Neural progenitor cell (in vitro differentiated cells): ENCODE data around the gene NXNL1.

ENCODE experiments used
- EZH2 ChIP-seq: fragments of 200-600 bp; sonication (generic); IDR thresholded peaks from 2 replicates; pipeline ENCODE4 v1.6.1; 2017; ENCODE audit warnings: antibody characterized with exemption, mild to moderate bottlenecking, moderate library complexity
- TF ChIP-seq, protein P1 (sequence below): fragments of 200-600 bp; sonication (generic); IDR thresholded peaks from 2 replicates; pipeline ENCODE4 v1.5.1; 2017; ENCODE audit warnings: antibody characterized with exemption, mild to moderate bottlenecking

DNA sequence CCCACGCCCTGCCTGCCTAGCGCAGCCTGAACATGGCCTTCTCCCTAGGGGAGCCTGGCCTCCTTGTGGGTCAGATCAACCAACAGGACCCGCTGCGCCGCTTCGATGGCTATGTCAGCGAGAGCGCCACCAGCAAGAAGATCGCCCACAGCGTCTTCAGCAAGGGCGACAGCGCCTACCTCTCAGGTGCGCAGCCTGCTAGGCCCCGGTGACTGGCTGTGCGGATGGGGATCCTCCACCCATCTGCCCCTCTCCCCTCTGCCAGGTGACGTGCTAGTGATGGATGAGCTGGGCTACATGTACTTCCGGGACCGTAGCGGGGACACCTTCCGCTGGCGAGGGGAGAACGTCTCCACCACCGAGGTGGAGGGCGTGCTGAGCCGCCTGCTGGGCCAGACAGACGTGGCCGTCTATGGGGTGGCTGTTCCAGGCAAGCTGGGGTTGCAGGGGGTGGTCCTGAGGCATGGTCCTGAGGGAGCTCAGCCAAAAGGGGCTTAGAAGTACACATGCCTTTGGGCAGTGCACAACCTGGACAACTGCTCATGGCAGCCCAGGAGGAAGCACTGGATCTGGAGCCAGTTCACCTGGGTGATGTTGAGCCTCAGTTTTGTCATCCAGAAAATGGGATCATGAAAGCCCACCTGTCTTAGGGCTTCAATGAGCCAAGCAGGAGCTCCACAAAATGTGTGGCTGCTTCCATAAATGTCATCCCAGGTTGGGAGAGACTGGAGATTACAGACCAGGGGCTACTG lies 39.9 kb upstream of the NXNL1 start:
- TF ChIP-seq, protein P1, sequence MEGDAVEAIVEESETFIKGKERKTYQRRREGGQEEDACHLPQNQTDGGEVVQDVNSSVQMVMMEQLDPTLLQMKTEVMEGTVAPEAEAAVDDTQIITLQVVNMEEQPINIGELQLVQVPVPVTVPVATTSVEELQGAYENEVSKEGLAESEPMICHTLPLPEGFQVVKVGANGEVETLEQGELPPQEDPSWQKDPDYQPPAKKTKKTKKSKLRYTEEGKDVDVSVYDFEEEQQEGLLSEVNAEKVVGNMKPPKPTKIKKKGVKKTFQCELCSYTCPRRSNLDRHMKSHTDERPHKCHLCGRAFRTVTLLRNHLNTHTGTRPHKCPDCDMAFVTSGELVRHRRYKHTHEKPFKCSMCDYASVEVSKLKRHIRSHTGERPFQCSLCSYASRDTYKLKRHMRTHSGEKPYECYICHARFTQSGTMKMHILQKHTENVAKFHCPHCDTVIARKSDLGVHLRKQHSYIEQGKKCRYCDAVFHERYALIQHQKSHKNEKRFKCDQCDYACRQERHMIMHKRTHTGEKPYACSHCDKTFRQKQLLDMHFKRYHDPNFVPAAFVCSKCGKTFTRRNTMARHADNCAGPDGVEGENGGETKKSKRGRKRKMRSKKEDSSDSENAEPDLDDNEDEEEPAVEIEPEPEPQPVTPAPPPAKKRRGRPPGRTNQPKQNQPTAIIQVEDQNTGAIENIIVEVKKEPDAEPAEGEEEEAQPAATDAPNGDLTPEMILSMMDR, result no peak
- no peak for TF ChIP-seq EZH2
